ENCODE data around the gene ZCWPW2.

- no peak for TF ChIP-seq POLR2A (IDR thresholded peaks at IDR 0.05)
- TF ChIP-seq CTCF (IDR thresholded peaks at IDR 0.05), result no peak
Measured at GRCh38 chr3:28322464-28322863, 26.1 kb upstream of the ZCWPW2 start.
